Osteoblast (primary cell): ENCODE data around the gene FCRLB. TPM values are rescaled to one million over a fixed set of nuclear protein-coding genes. Genes with fewer than 3 reads are reported as not detected.
A peak's percentile ranks its signal among the peaks of the same experiment; 100 is the strongest.

Experiments
- DNase-seq: peaks from one replicate; pipeline ENCODE4 v3.0.0; 2011; ENCODE audit warnings: low spot score, mixed read lengths; ENCODE audit not compliant: insufficient read length; ENCODE audit errors: missing footprints
- H2AFZ ChIP-seq: 2 replicates; pipeline ENCODE4 v1.6.0; 2011; ENCODE audit warnings: mild to moderate bottlenecking, low read length
- H3K27ac ChIP-seq: 2 replicates; pipeline ENCODE4 v1.5.1; 2011; ENCODE audit warnings: mild to moderate bottlenecking, low read depth, low read length, moderate library complexity
- H3K27me3 ChIP-seq: 2 replicates; pipeline ENCODE4 v1.6.0; 2012; ENCODE audit warnings: mild to moderate bottlenecking, control low read depth, inconsistent platforms, low read length, moderate library complexity; ENCODE audit not compliant: insufficient read depth
- H3K36me3 ChIP-seq: 2 replicates; pipeline ENCODE4 v1.5.1; 2011; ENCODE audit warnings: mild to moderate bottlenecking, low read length, control low read depth, moderate library complexity; ENCODE audit not compliant: insufficient read depth
- H3K4me1 ChIP-seq: 2 replicates; pipeline ENCODE4 v1.5.1; 2011; ENCODE audit warnings: mild to moderate bottlenecking, low read length, control low read depth, moderate library complexity; ENCODE audit not compliant: insufficient read depth
- H3K4me2 ChIP-seq: 2 replicates; pipeline ENCODE4 v1.6.0; 2011; ENCODE audit warnings: mild to moderate bottlenecking, low read length; ENCODE audit not compliant: insufficient read depth
- H3K4me3 ChIP-seq: fragments of 200-600 bp; sonication (generic); 3 replicates; pipeline ENCODE4 v1.5.1; 2012; ENCODE audit warnings: mild to moderate bottlenecking, low read length, inconsistent platforms; ENCODE audit not compliant: insufficient read depth
- H3K79me2 ChIP-seq: 2 replicates; pipeline ENCODE4 v1.6.0; 2012; ENCODE audit warnings: mild to moderate bottlenecking, low read length, control low read depth, inconsistent platforms; ENCODE audit not compliant: insufficient read depth
- H3K9me3 ChIP-seq: 2 replicates; pipeline ENCODE4 v1.5.1; 2011; ENCODE audit warnings: low read depth, low read length, control low read depth
- H4K20me1 ChIP-seq: 2 replicates; pipeline ENCODE4 v1.6.0; 2012; ENCODE audit warnings: mild to moderate bottlenecking, low read length, control low read depth; ENCODE audit not compliant: insufficient read depth
- total RNA-seq: library from RNA; depleted of rRNA; stranded (reverse); fragments of >200 nt; gene quantifications from 2 replicates; pipeline ENCODE4 v1.2.3, GENCODE V29; 2012
- TF ChIP-seq, protein P1 (sequence below): IDR thresholded peaks from 2 replicates; pipeline ENCODE4 v1.5.1; 2011; ENCODE audit warnings: mild to moderate bottlenecking, low read depth, low read length, moderate library complexity; ENCODE audit errors: extremely low read depth

The FCRLB gene
- total RNA-seq, 1 donor: 1.8 TPM

DNA sequence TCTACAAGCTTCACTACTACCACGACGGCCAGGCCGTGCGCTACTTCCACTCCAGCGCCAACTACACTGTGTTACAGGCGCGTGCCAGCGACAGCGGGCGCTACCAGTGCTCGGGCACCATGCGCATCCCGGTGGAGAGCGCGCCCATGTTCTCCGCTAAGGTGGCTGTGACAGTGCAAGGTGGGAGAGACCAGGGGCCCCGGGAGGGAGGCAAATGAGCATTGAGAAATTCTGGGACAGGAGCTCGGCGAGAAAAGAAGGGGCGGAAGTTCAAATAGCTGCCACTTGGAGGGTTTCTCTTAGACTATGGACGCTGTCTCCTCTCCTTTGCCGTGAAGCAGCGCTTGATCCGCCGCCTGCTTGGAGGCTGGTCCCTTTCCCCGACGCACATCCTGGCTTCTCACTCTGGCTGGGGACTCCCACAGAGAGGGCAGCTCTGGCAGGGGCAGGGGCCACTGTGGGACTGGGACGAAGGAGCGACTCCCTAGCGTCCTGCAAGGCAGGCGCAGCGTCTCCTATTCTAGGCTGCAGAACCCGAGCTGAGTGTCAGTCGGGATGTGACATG, 4.6 kb downstream of the FCRLB start:
- H3K9me3 ChIP-seq: no peaks in the 10 kb centered on the region
- H3K4me3 ChIP-seq: peak overlapping the region; percentile 86
- peak overlapping the region; percentile 84 for H3K27ac ChIP-seq
- DNase-seq: peak; percentile 91
- H3K79me2 ChIP-seq: peaks cover 3% of the 10 kb centered on the region
- peaks cover 37% of the 10 kb centered on the region for H3K4me1 ChIP-seq
- peak overlapping the region; percentile 93 for H2AFZ ChIP-seq
- H4K20me1 ChIP-seq: no peaks in the 10 kb centered on the region
- H3K36me3 ChIP-seq: no peaks in the 10 kb centered on the region
- H3K4me2 ChIP-seq: peak overlapping the region; percentile 98
- H3K27me3 ChIP-seq: no peaks in the 10 kb centered on the region
- TF ChIP-seq, protein P1, sequence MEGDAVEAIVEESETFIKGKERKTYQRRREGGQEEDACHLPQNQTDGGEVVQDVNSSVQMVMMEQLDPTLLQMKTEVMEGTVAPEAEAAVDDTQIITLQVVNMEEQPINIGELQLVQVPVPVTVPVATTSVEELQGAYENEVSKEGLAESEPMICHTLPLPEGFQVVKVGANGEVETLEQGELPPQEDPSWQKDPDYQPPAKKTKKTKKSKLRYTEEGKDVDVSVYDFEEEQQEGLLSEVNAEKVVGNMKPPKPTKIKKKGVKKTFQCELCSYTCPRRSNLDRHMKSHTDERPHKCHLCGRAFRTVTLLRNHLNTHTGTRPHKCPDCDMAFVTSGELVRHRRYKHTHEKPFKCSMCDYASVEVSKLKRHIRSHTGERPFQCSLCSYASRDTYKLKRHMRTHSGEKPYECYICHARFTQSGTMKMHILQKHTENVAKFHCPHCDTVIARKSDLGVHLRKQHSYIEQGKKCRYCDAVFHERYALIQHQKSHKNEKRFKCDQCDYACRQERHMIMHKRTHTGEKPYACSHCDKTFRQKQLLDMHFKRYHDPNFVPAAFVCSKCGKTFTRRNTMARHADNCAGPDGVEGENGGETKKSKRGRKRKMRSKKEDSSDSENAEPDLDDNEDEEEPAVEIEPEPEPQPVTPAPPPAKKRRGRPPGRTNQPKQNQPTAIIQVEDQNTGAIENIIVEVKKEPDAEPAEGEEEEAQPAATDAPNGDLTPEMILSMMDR: peak; percentile 45

DNA sequence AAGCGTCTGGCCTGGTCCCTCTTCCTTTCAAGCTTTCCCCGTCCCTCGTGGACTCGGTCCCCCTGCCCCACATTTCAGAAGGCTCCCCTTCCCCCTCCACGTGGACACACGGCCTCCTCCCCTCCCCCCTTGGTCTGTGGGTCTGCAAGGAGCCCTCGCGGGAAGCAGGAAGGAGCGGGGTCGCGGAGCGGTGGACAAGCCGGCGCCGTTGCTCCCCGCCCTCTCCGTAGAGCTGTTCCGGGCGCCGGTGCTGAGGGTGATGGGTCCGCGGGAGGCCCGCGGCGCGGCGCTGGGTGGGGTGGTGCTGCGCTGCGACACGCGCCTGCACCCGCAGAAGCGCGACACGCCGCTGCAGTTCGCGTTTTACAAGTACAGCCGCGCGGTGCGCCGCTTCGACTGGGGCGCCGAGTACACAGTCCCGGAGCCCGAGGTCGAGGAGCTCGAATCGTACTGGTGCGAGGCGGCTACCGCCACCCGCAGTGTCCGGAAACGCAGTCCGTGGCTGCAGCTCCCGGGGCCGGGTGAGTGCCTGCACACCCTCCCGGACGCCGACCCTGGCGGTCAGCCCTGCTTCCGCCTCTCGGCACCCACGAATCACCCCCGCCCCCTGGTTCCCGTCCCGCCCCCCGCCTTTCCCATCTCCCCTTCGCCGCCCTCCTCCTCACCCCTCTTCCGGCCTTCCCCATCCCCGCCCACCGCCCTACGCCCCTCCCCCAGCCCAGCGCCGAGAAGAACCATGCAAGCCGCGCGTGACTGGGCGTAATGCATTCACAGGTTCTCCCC, 5.3 kb downstream of the FCRLB start:
- TF ChIP-seq, protein P1: no peak
- H3K9me3 ChIP-seq: no peaks in the 10 kb centered on the region
- peak overlapping the region; percentile 88 for H3K27ac ChIP-seq
- H3K4me1 ChIP-seq: peaks cover 30% of the 10 kb centered on the region
- DNase-seq: peak; percentile 95
- H4K20me1 ChIP-seq: no peaks in the 10 kb centered on the region
- H3K36me3 ChIP-seq: no peaks in the 10 kb centered on the region
- no peaks in the 10 kb centered on the region for H3K27me3 ChIP-seq
- peak overlapping the region; percentile 86 for H3K4me3 ChIP-seq
- H2AFZ ChIP-seq: peak overlapping the region; percentile 93
- H3K79me2 ChIP-seq: peaks cover 3% of the 10 kb centered on the region
- H3K4me2 ChIP-seq: peak overlapping the region; percentile 98

DNA sequence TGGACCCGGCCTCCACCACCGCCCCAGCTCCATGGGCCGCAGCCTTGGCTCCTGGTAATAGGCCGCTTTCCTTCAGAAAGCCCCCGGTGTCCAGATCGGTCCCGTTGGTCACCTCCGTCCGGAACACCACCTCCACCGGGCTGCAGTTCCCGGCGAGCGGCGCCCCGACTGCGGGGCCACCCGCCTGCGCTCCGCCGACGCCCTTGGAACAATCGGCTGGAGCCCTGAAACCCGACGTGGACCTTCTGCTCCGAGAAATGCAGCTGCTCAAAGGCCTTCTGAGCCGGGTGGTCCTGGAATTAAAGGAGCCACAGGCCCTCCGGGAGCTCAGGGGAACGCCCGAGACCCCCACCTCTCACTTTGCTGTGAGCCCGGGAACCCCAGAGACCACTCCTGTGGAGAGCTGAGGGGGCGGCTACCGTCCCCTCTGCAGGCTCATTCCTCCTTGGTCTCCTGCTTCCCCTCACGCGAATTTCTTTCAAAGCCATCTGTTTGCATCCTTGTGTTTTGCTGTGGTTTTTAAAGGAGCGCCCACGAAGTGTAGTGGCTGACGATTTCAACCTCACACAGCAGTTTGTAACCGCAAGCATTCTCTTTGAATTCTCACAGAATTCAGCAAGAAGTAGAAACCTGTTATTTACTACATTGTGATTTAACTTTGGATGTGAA, 6.0 kb downstream of the FCRLB start:
- Histone ChIP-seq H3K4me1 (peaks cover 23% of the 10 kb centered on the region), H3K36me3 (no peaks in the 10 kb centered on the region), H3K4me2 (peak overlapping the region; percentile 88), H3K27me3 (no peaks in the 10 kb centered on the region), H3K27ac (peak overlapping the region; percentile 88), H2AFZ (peak overlapping the region; percentile 84), H3K79me2 (peaks cover 3% of the 10 kb centered on the region), H3K9me3 (no peaks in the 10 kb centered on the region), H3K4me3 (peak overlapping the region; percentile 86), H4K20me1 (no peaks in the 10 kb centered on the region)
- DNase-seq: peak; percentile 73
- TF ChIP-seq, protein P1: no peak
